ENCODE measurements around the gene ANGEL1.

Gene ANGEL1

GRCh38 chr14:76832503-76832988 lies 19.9 kb upstream of the ANGEL1 start:
- no peak overlapping the region for H3K9ac ChIP-seq (ENCODE audit: low read depth, low read length)
- no peaks in the 10 kb centered on the region for H3K79me2 ChIP-seq (ENCODE audit: insufficient read depth, low read length)
- H3K27ac ChIP-seq (ENCODE audit: low read length), result no peak overlapping the region
- no peaks in the 10 kb centered on the region for H3K4me1 ChIP-seq (ENCODE audit: insufficient read depth, low read length)
- H4K20me1 ChIP-seq (ENCODE audit: insufficient read depth, low read length), result no peaks in the 10 kb centered on the region
- no peaks in the 10 kb centered on the region for H3K9me3 ChIP-seq (ENCODE audit: insufficient read depth, low read length, severe bottlenecking)
- no peak overlapping the region for H3K4me3 ChIP-seq (ENCODE audit: low read depth in 1 of 2, low read length in 2 of 2)
- peaks cover 27% of the 10 kb centered on the region for H3K27me3 ChIP-seq (ENCODE audit: insufficient read depth, low read length, poor library complexity)
- no peak overlapping the region for H3K4me2 ChIP-seq (ENCODE audit: insufficient read depth, low read length)
- ATAC-seq (ENCODE audit: insufficient read depth, low read depth) (no peak), DNase-seq (no peak)
- H2AFZ ChIP-seq (ENCODE audit: low read depth, low read length), result no peak overlapping the region
- no peaks in the 10 kb centered on the region for H3K36me3 ChIP-seq (ENCODE audit: insufficient read depth, low read length)
- TF ChIP-seq CTCF (IDR thresholded peaks at IDR 0.05; ENCODE audit: borderline replicate concordance, extremely low read depth, low read length, poor library complexity, severe bottlenecking), result no peak
- no peak for TF ChIP-seq EZH2 (IDR thresholded peaks at IDR 0.05; ENCODE audit: borderline replicate concordance, low read depth, low read length, severe bottlenecking)

GRCh38 chr14:76830556-76830955 lies 17.9 kb upstream of the ANGEL1 start:
- ATAC-seq (ENCODE audit: insufficient read depth, low read depth) (no peak), DNase-seq (no peak)
- Histone ChIP-seq H3K9ac (ENCODE audit: low read depth, low read length) (no peak overlapping the region), H3K4me1 (ENCODE audit: insufficient read depth, low read length) (no peaks in the 10 kb centered on the region), H2AFZ (ENCODE audit: low read depth, low read length) (no peak overlapping the region), H3K4me3 (ENCODE audit: low read depth in 1 of 2, low read length in 2 of 2) (no peak overlapping the region), H3K79me2 (ENCODE audit: insufficient read depth, low read length) (no peaks in the 10 kb centered on the region), H3K9me3 (ENCODE audit: insufficient read depth, low read length, severe bottlenecking) (no peaks in the 10 kb centered on the region), H3K27me3 (ENCODE audit: insufficient read depth, low read length, poor library complexity) (peaks cover 28% of the 10 kb centered on the region), H3K4me2 (ENCODE audit: insufficient read depth, low read length) (no peak overlapping the region), H3K36me3 (ENCODE audit: insufficient read depth, low read length) (no peaks in the 10 kb centered on the region), H4K20me1 (ENCODE audit: insufficient read depth, low read length) (no peaks in the 10 kb centered on the region), H3K27ac (ENCODE audit: low read length) (no peak overlapping the region)
- TF ChIP-seq EZH2 (IDR thresholded peaks at IDR 0.05; ENCODE audit: borderline replicate concordance, low read depth, low read length, severe bottlenecking) (no peak), CTCF (IDR thresholded peaks at IDR 0.05; ENCODE audit: borderline replicate concordance, extremely low read depth, low read length, poor library complexity, severe bottlenecking) (no peak)

GRCh38 chr14:76829650-76830421 lies 17.2 kb upstream of the ANGEL1 start:
- ATAC-seq (ENCODE audit: insufficient read depth, low read depth), result no peak
- H3K4me1 ChIP-seq (ENCODE audit: insufficient read depth, low read length), result no peaks in the 10 kb centered on the region
- H3K27ac ChIP-seq (ENCODE audit: low read length), result no peak overlapping the region
- no peak overlapping the region for H3K4me2 ChIP-seq (ENCODE audit: insufficient read depth, low read length)
- no peaks in the 10 kb centered on the region for H3K36me3 ChIP-seq (ENCODE audit: insufficient read depth, low read length)
- TF ChIP-seq CTCF (IDR thresholded peaks at IDR 0.05; ENCODE audit: borderline replicate concordance, extremely low read depth, low read length, poor library complexity, severe bottlenecking), result no peak
- no peak for TF ChIP-seq EZH2 (IDR thresholded peaks at IDR 0.05; ENCODE audit: borderline replicate concordance, low read depth, low read length, severe bottlenecking)
- H3K4me3 ChIP-seq (ENCODE audit: low read depth in 1 of 2, low read length in 2 of 2), result no peak overlapping the region
- H3K9me3 ChIP-seq (ENCODE audit: insufficient read depth, low read length, severe bottlenecking), result no peaks in the 10 kb centered on the region
- H2AFZ ChIP-seq (ENCODE audit: low read depth, low read length), result no peak overlapping the region
- no peaks in the 10 kb centered on the region for H4K20me1 ChIP-seq (ENCODE audit: insufficient read depth, low read length)
- no peaks in the 10 kb centered on the region for H3K79me2 ChIP-seq (ENCODE audit: insufficient read depth, low read length)
- no peak overlapping the region for H3K9ac ChIP-seq (ENCODE audit: low read depth, low read length)
- peaks cover 28% of the 10 kb centered on the region for H3K27me3 ChIP-seq (ENCODE audit: insufficient read depth, low read length, poor library complexity)
- DNase-seq, result no peak

All from DND-41 (cell line).